GM21447 (cell line): Measurements from ENCODE around the gene DMXL1.

Experiments
- ATAC-seq: cut with Tn5 transposase; IDR thresholded peaks from one replicate; pipeline ENCODE4 v1.9.1; 2021; ENCODE audit not compliant: unreplicated experiment

The DMXL1 gene

GRCh38 chr5:119287547-119288111 lies 216.7 kb downstream of the DMXL1 start:
- peak; percentile 45 for ATAC-seq

- ATAC-seq = no peak
Observed at GRCh38 chr5:119288379-119289033, 217.6 kb downstream of the DMXL1 start.

- ATAC-seq = no peak
Observed at GRCh38 chr5:119289438-119290044, 218.7 kb downstream of the DMXL1 start.

- ATAC-seq = peak; percentile 80
Observed at GRCh38 chr5:119290161-119290569, 219.3 kb downstream of the DMXL1 start.

- no peak for ATAC-seq
Observed at GRCh38 chr5:119290607-119291006, 219.7 kb downstream of the DMXL1 start.

GRCh38 chr5:119291056-119291455 lies 220.2 kb downstream of the DMXL1 start:
- no peak for ATAC-seq

GRCh38 chr5:119291877-119292276 lies 221.0 kb downstream of the DMXL1 start:
- ATAC-seq = no peak

- no peak for ATAC-seq
Observed at GRCh38 chr5:119292701-119293515, 222.0 kb downstream of the DMXL1 start.

GRCh38 chr5:119293516-119293829 lies 222.6 kb downstream of the DMXL1 start:
- ATAC-seq = no peak
